GM18873 (cell line): ENCODE results near the gene UGCG.

ENCODE experiments used
- ATAC-seq: cut with Tn5 transposase; IDR thresholded peaks from one replicate; pipeline ENCODE4 v1.9.1; 2021; ENCODE audit warnings: mild to moderate bottlenecking, moderate library complexity, moderate number of reproducible peaks; ENCODE audit not compliant: unreplicated experiment, low FRiP score

UGCG gene

GRCh38 chr9:111975709-111976108, 79.1 kb downstream of the UGCG start:
- no peak for ATAC-seq

- ATAC-seq: no peak
Measured at GRCh38 chr9:111978616-111979015, 82.0 kb downstream of the UGCG start.

GRCh38 chr9:111979561-111979960, 82.9 kb downstream of the UGCG start:
- ATAC-seq: no peak

- no peak for ATAC-seq
Measured at GRCh38 chr9:111980398-111980797, 83.8 kb downstream of the UGCG start.

- peak; percentile 69 for ATAC-seq
Measured at GRCh38 chr9:111983484-111983908, 86.9 kb downstream of the UGCG start.

GRCh38 chr9:111984086-111984802, 87.6 kb downstream of the UGCG start:
- ATAC-seq: no peak
